22Rv1 (cell line): ENCODE results near the gene PTPRE.

Experiments
- CTCF ChIP-seq: fragments of 450-650 bp; IDR thresholded peaks from 2 replicates; pipeline ENCODE4 v1.5.1; 2017; ENCODE audit warnings: mild to moderate bottlenecking
- ZFX ChIP-seq: fragments of 450-650 bp; IDR thresholded peaks from 2 replicates; pipeline ENCODE4 v1.6.1; 2017; ENCODE audit warnings: antibody characterized with exemption, borderline replicate concordance

- TF ChIP-seq CTCF (no peak), ZFX (no peak)
Observed at GRCh38 chr10:128102480-128103228, 195.8 kb downstream of the PTPRE start.
